Naive thymus-derived CD4-positive, alpha-beta T cell (primary cell): Measurements from ENCODE around the gene DMD. TPM values are rescaled to one million over a fixed set of nuclear protein-coding genes. Genes with fewer than 3 reads are reported as not detected.

Source experiments
- ATAC-seq: fragments of 150-1000 bp; cut with Tn5 transposase; 2 replicates; pipeline ENCODE4 v1.10.0; 2021; ENCODE audit warnings: mild to moderate bottlenecking, moderate library complexity
- CTCF ChIA-PET: fragments of 350-600 bp; sonication (Branson Sonifier 250); formaldehyde crosslinking; loops from one replicate; lab custom pipeline; 2021; ENCODE audit warnings: antibody characterized with exemption; lab: Charles Lee
- POLR2A ChIA-PET: fragments of 350-600 bp; sonication (Branson Sonifier 250); formaldehyde crosslinking; loops from one replicate; lab custom pipeline; 2021; ENCODE audit warnings: antibody characterized with exemption, inconsistent platforms; lab: Charles Lee
- DNase-seq, 9 donors: peaks; one replicate each; pipeline versions ENCODE4 v3.0.0 to v3.0.0-alpha.2; 2020 to 2022; ENCODE audit warnings: mixed read lengths in 1 of 9
- H3K27ac ChIP-seq: one replicate; pipeline ENCODE4 v1.7.0; 2013; ENCODE audit warnings: mild to moderate bottlenecking, low read depth, low read length, moderate library complexity
- H3K27me3 ChIP-seq, 2 donors: one replicate each; pipeline ENCODE4 v1.7.0; 2013; ENCODE audit warnings: low read length in 2 of 2, mild to moderate bottlenecking in 2 of 2, moderate library complexity in 2 of 2; ENCODE audit not compliant: control insufficient read depth in 2 of 2, insufficient read depth in 2 of 2
- H3K36me3 ChIP-seq, 3 experiments: 1 replicate in 2 of 3; 2 replicates in 1 of 3; pipeline ENCODE4 v1.7.0; 2013; ENCODE audit warnings: low read length in 3 of 3, mild to moderate bottlenecking in 3 of 3, moderate library complexity in 1 of 3; ENCODE audit not compliant: insufficient read depth in 3 of 3, control insufficient read depth in 2 of 3
- H3K4me1 ChIP-seq, 2 donors: one replicate each; pipeline ENCODE4 v1.7.0; 2013; ENCODE audit warnings: low read length in 2 of 2, mild to moderate bottlenecking in 2 of 2, moderate library complexity in 1 of 2; ENCODE audit not compliant: control insufficient read depth in 2 of 2, insufficient read depth in 2 of 2
- H3K4me3 ChIP-seq: 2 replicates; pipeline ENCODE4 v1.7.0; 2013; ENCODE audit warnings: mild to moderate bottlenecking, low read length
- H3K9me3 ChIP-seq, 3 experiments: 1 replicate in 2 of 3; 2 replicates in 1 of 3; pipeline ENCODE4 v1.7.0; 2013; ENCODE audit warnings: low read length in 3 of 3; ENCODE audit not compliant: control insufficient read depth in 2 of 3
- H3K27ac Mint-ChIP-seq, 9 donors: one replicate each; pipeline ENCODE4 v1.8.0; 2020 to 2022; ENCODE audit warnings: mixed read lengths in 9 of 9, mild to moderate bottlenecking in 8 of 9, moderate library complexity in 5 of 9, inconsistent platforms in 2 of 9
- H3K27me3 Mint-ChIP-seq, 5 donors: one replicate each; pipeline ENCODE4 v1.8.0; 2021 to 2022; ENCODE audit warnings: mixed read lengths in 5 of 5, mild to moderate bottlenecking in 1 of 5
- H3K36me3 Mint-ChIP-seq, 5 donors: one replicate each; pipeline ENCODE4 v1.8.0; 2020 to 2022; ENCODE audit warnings: mixed read lengths in 5 of 5, mild to moderate bottlenecking in 3 of 5, inconsistent platforms in 1 of 5
- H3K4me1 Mint-ChIP-seq, 7 donors: one replicate each; pipeline ENCODE4 v1.8.0; 2020 to 2022; ENCODE audit warnings: mixed read lengths in 7 of 7, mild to moderate bottlenecking in 3 of 7, inconsistent platforms in 1 of 7
- H3K4me3 Mint-ChIP-seq, 10 donors: one replicate each; pipeline ENCODE4 v1.8.0; 2020 to 2022; ENCODE audit warnings: mild to moderate bottlenecking in 10 of 10, mixed read lengths in 10 of 10, moderate library complexity in 6 of 10, inconsistent platforms in 2 of 10
- H3K9me3 Mint-ChIP-seq, 11 donors: one replicate each; pipeline ENCODE4 v1.8.0; 2020 to 2022; ENCODE audit warnings: mixed read lengths in 11 of 11, mild to moderate bottlenecking in 4 of 11, inconsistent platforms in 1 of 11, moderate library complexity in 1 of 11
- intact Hi-C, 2 donors: fragments of 100-400 bp; cut with micrococcal nuclease; formaldehyde crosslinking; loops; one replicate each; pipeline ENCODE4 v1.15.1; 2023
- polyA plus RNA-seq, 2 donors: library from polyadenylated mRNA; unstranded; fragments of 300-500 nt; fragmentation: Illumina TruSeq; gene quantifications; one replicate each; pipeline ENCODE4 v1.2.3, GENCODE V29; 2021
- total RNA-seq, 6 experiments: library from RNA in 5 of 6; stranded (reverse) in 5 of 6; gene quantifications; 1 replicate in 5 of 6; 2 replicates in 1 of 6; pipeline ENCODE4 v1.2.3 and lab custom pipeline; 2021 to 2026

The DMD gene
- total and polyA plus RNA-seq, 7 experiments from 2014 or later: 0.02 to 4.9 (median 0.28) TPM; not detected in 3

- no peak overlapping the region for H3K27ac ChIP-seq
- peaks cover 0 to 10% (median 1%) of the 10 kb centered on the region in 11 donors for H3K9me3 Mint-ChIP-seq
- ChIA-PET CTCF (no interaction called here), POLR2A (no interaction called here)
- H3K27ac Mint-ChIP-seq: no peak overlapping the region
- no peaks in the 10 kb centered on the region for H3K36me3 Mint-ChIP-seq
- no peaks in the 10 kb centered on the region for H3K4me1 Mint-ChIP-seq
- no peak overlapping the region for H3K4me3 Mint-ChIP-seq
- no peaks in the 10 kb centered on the region for H3K27me3 ChIP-seq
- intact Hi-C loops: no loop called here
- H3K4me3 ChIP-seq: no peak overlapping the region
- H3K36me3 ChIP-seq: no peaks in the 10 kb centered on the region
- no peaks in the 10 kb centered on the region for H3K4me1 ChIP-seq
- ATAC-seq (no peak), DNase-seq (no peak)
- H3K9me3 ChIP-seq: no peaks in the 10 kb centered on the region
- no peaks in the 10 kb centered on the region for H3K27me3 Mint-ChIP-seq
Measured at GRCh38 chrX:33204889-33205288, 6.5 kb downstream of the DMD start.

GRCh38 chrX:33198561-33199279 is 12.6 kb downstream of the DMD start:
- Mint-ChIP-seq H3K9me3 (peaks cover 0 to 12% (median 4%) of the 10 kb centered on the region in 11 donors), H3K4me1 (no peaks in the 10 kb centered on the region), H3K27ac (no peak overlapping the region), H3K4me3 (no peak overlapping the region), H3K27me3 (no peaks in the 10 kb centered on the region), H3K36me3 (no peaks in the 10 kb centered on the region)
- Histone ChIP-seq H3K27me3 (no peaks in the 10 kb centered on the region), H3K27ac (no peak overlapping the region), H3K4me1 (no peaks in the 10 kb centered on the region), H3K9me3 (no peaks in the 10 kb centered on the region), H3K4me3 (no peak overlapping the region), H3K36me3 (no peaks in the 10 kb centered on the region)
- DNase-seq (no peak), ATAC-seq (no peak)
- intact Hi-C loops: no loop called here
- ChIA-PET CTCF (no interaction called here), POLR2A (no interaction called here)

GRCh38 chrX:33195698-33196097 is 15.7 kb downstream of the DMD start:
- Mint-ChIP-seq H3K27me3 (no peaks in the 10 kb centered on the region), H3K9me3 (peaks cover 0 to 12% (median 2%) of the 10 kb centered on the region in 11 donors), H3K4me3 (no peak overlapping the region), H3K36me3 (no peaks in the 10 kb centered on the region), H3K4me1 (no peaks in the 10 kb centered on the region), H3K27ac (no peak overlapping the region)
- POLR2A ChIA-PET: no interaction called here
- Histone ChIP-seq H3K36me3 (no peaks in the 10 kb centered on the region), H3K4me3 (no peak overlapping the region), H3K27me3 (no peaks in the 10 kb centered on the region), H3K27ac (no peak overlapping the region), H3K4me1 (no peaks in the 10 kb centered on the region), H3K9me3 (no peaks in the 10 kb centered on the region)
- CTCF ChIA-PET: no interaction called here
- DNase-seq (no peak), ATAC-seq (no peak)
- intact Hi-C loops: no loop called here

- intact Hi-C loops: no loop called here
- no peaks in the 10 kb centered on the region for H3K27me3 Mint-ChIP-seq
- H3K4me3 Mint-ChIP-seq: no peak overlapping the region
- H3K4me1 Mint-ChIP-seq: no peaks in the 10 kb centered on the region
- Histone ChIP-seq H3K36me3 (no peaks in the 10 kb centered on the region), H3K27ac (no peak overlapping the region), H3K9me3 (no peaks in the 10 kb centered on the region), H3K27me3 (no peaks in the 10 kb centered on the region), H3K4me3 (no peak overlapping the region), H3K4me1 (no peaks in the 10 kb centered on the region)
- no peaks in the 10 kb centered on the region for H3K36me3 Mint-ChIP-seq
- H3K27ac Mint-ChIP-seq: no peak overlapping the region
- ATAC-seq (no peak), DNase-seq (no peak)
- POLR2A ChIA-PET: no interaction called here
- CTCF ChIA-PET: no interaction called here
- H3K9me3 Mint-ChIP-seq: peaks cover 0 to 12% (median 2%) of the 10 kb centered on the region in 11 donors
Measured at GRCh38 chrX:33194876-33195433, 16.4 kb downstream of the DMD start.

- no peak for DNase-seq
- Histone ChIP-seq H3K36me3 (no peaks in the 10 kb centered on the region), H3K27me3 (no peaks in the 10 kb centered on the region), H3K4me3 (no peak overlapping the region), H3K4me1 (no peaks in the 10 kb centered on the region), H3K27ac (no peak overlapping the region), H3K9me3 (no peaks in the 10 kb centered on the region)
- Mint-ChIP-seq H3K27me3 (no peaks in the 10 kb centered on the region), H3K4me1 (no peaks in the 10 kb centered on the region), H3K9me3 (peaks cover 0 to 8% (median 1%) of the 10 kb centered on the region in 11 donors), H3K27ac (no peak overlapping the region), H3K36me3 (no peaks in the 10 kb centered on the region), H3K4me3 (no peak overlapping the region)
- ChIA-PET POLR2A (no interaction called here), CTCF (no interaction called here)
- intact Hi-C loops: no loop called here
- ATAC-seq: no peak
Measured at GRCh38 chrX:33194289-33194688, 17.1 kb downstream of the DMD start.

GRCh38 chrX:33190016-33190415 is 21.3 kb downstream of the DMD start:
- H3K36me3 Mint-ChIP-seq: no peaks in the 10 kb centered on the region
- ChIA-PET POLR2A (no interaction called here), CTCF (no interaction called here)
- H3K9me3 Mint-ChIP-seq: peaks cover 0 to 11% (median 0%) of the 10 kb centered on the region in 11 donors
- intact Hi-C loops: no loop called here
- DNase-seq (no peak), ATAC-seq (no peak)
- H3K4me1 ChIP-seq: no peaks in the 10 kb centered on the region
- no peaks in the 10 kb centered on the region for H3K27me3 Mint-ChIP-seq
- no peaks in the 10 kb centered on the region for H3K27me3 ChIP-seq
- H3K4me3 Mint-ChIP-seq: no peak overlapping the region
- H3K27ac Mint-ChIP-seq: no peak overlapping the region
- H3K27ac ChIP-seq: no peak overlapping the region
- H3K4me1 Mint-ChIP-seq: no peaks in the 10 kb centered on the region
- H3K4me3 ChIP-seq: no peak overlapping the region
- H3K9me3 ChIP-seq: no peaks in the 10 kb centered on the region
- no peaks in the 10 kb centered on the region for H3K36me3 ChIP-seq

- Histone ChIP-seq H3K9me3 (no peaks in the 10 kb centered on the region), H3K27ac (no peak overlapping the region), H3K36me3 (no peaks in the 10 kb centered on the region), H3K4me3 (no peak overlapping the region), H3K4me1 (no peaks in the 10 kb centered on the region), H3K27me3 (no peaks in the 10 kb centered on the region)
- POLR2A ChIA-PET: no interaction called here
- ATAC-seq (no peak), DNase-seq (no peak)
- H3K27me3 Mint-ChIP-seq: no peaks in the 10 kb centered on the region
- intact Hi-C loops: no loop called here
- H3K36me3 Mint-ChIP-seq: no peaks in the 10 kb centered on the region
- CTCF ChIA-PET: no interaction called here
- H3K9me3 Mint-ChIP-seq: peaks cover 0 to 11% (median 0%) of the 10 kb centered on the region in 11 donors
- H3K27ac Mint-ChIP-seq: no peak overlapping the region
- H3K4me1 Mint-ChIP-seq: no peaks in the 10 kb centered on the region
- H3K4me3 Mint-ChIP-seq: no peak overlapping the region
Measured at GRCh38 chrX:33188881-33189280, 22.5 kb downstream of the DMD start.
